ENCODE measurements around the gene CFDP1. TPM values are rescaled to one million over a fixed set of nuclear protein-coding genes. Genes with fewer than 3 reads are reported as not detected.

Gene CFDP1
- total and polyA plus RNA-seq, 2 experiments from 2014 or later, result 97.1 to 116 TPM

DNA sequence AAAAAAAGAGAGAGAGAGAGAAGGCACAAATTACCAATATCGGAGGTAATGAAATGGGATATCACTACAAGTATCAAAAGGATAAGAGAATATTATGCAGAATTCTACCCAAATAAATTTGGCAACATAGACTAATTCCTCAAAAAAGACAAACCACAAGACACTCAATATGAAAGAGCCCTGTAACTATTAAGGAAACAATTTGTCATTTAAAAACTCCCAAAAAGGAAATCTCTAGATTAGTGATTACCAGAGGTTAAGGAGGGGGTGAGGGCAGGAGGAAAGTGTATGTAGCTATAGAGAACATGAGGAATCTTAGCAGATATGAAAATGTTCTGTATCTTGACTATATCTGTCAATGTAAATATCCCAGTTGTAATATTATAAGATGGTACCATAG, 54.0 kb downstream of the CFDP1 start:
- 0% methylated on average over 1 of the region's 1 CpG for WGBS (ENCODE audit: low lambda C conversion rate, missing lambda C conversion rate)

DNA sequence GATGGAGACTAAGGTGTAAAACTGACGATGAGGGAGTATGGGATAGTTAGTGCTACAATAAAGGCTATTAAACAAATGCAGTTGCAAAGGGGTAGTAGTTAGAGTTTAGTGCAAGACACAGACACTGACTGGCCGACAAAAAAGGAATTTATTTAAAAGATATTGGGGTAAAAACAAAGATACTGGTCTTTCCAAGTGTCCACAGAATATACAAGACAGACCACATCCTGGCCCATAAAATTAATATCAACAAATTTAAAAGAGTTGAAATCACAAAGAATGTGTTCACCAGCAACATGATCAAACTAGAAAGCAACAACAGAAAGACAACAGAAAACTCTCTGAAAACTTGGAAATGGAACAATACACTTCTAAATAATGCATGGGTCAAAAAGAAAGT, 54.7 kb downstream of the CFDP1 start:
- Histone ChIP-seq H4K20me1 (ENCODE audit: insufficient read depth, poor library complexity, severe bottlenecking) (no peaks in the 10 kb centered on the region), H3K27me3 (no peaks in the 10 kb centered on the region), H3K27ac (peak overlapping the region; percentile 28), H3K9me3 (ENCODE audit: low read depth) (no peaks in the 10 kb centered on the region), H3K4me2 (no peak overlapping the region), H3K4me1 (ENCODE audit: insufficient read depth) (peaks cover 6% of the 10 kb centered on the region), H3K4me3 (no peak overlapping the region), H3K79me2 (peaks cover 3% of the 10 kb centered on the region), H3K9me2 (replicated peaks; ENCODE audit: insufficient read depth) (no peaks in the 10 kb centered on the region), H2AFZ (no peak overlapping the region), H3K36me3 (replicated peaks; ENCODE audit: insufficient read depth, low read depth) (no peaks in the 10 kb centered on the region)
- DNase-seq (ENCODE audit: low spot score), result no peak
- TF ChIP-seq, protein P1, sequence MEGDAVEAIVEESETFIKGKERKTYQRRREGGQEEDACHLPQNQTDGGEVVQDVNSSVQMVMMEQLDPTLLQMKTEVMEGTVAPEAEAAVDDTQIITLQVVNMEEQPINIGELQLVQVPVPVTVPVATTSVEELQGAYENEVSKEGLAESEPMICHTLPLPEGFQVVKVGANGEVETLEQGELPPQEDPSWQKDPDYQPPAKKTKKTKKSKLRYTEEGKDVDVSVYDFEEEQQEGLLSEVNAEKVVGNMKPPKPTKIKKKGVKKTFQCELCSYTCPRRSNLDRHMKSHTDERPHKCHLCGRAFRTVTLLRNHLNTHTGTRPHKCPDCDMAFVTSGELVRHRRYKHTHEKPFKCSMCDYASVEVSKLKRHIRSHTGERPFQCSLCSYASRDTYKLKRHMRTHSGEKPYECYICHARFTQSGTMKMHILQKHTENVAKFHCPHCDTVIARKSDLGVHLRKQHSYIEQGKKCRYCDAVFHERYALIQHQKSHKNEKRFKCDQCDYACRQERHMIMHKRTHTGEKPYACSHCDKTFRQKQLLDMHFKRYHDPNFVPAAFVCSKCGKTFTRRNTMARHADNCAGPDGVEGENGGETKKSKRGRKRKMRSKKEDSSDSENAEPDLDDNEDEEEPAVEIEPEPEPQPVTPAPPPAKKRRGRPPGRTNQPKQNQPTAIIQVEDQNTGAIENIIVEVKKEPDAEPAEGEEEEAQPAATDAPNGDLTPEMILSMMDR (IDR thresholded peaks at IDR 0.05; ENCODE audit: poor library complexity), result no peak
- no peak for TF ChIP-seq EZH2phosphoT487 (IDR thresholded peaks at IDR 0.05; ENCODE audit: low read depth, severe bottlenecking, unreplicated experiment)
- TF ChIP-seq EZH2 (IDR thresholded peaks at IDR 0.05; ENCODE audit: borderline replicate concordance), result no peak
- 78% methylated on average over 2 of the region's 2 CpGs for WGBS (ENCODE audit: low lambda C conversion rate, missing lambda C conversion rate)

More for the DNA sequence above, 54.0 kb downstream of the CFDP1 start:
- H3K27ac ChIP-seq, result no peak overlapping the region
- no peak for DNase-seq (ENCODE audit: low spot score)
- no peaks in the 10 kb centered on the region for H3K9me2 ChIP-seq (replicated peaks; ENCODE audit: insufficient read depth)
- peaks cover 6% of the 10 kb centered on the region for H3K4me1 ChIP-seq (ENCODE audit: insufficient read depth)
- no peak overlapping the region for H3K4me2 ChIP-seq
- H3K4me3 ChIP-seq, result no peak overlapping the region
- no peaks in the 10 kb centered on the region for H3K9me3 ChIP-seq (ENCODE audit: low read depth)
- no peaks in the 10 kb centered on the region for H3K36me3 ChIP-seq (replicated peaks; ENCODE audit: insufficient read depth, low read depth)
- no peaks in the 10 kb centered on the region for H3K27me3 ChIP-seq
- H2AFZ ChIP-seq, result no peak overlapping the region
- H3K79me2 ChIP-seq, result peaks cover 3% of the 10 kb centered on the region
- H4K20me1 ChIP-seq (ENCODE audit: insufficient read depth, poor library complexity, severe bottlenecking), result no peaks in the 10 kb centered on the region
- no peak for TF ChIP-seq EZH2phosphoT487 (IDR thresholded peaks at IDR 0.05; ENCODE audit: low read depth, severe bottlenecking, unreplicated experiment)
- TF ChIP-seq, protein P1 (IDR thresholded peaks at IDR 0.05; ENCODE audit: poor library complexity), result no peak

DNA sequence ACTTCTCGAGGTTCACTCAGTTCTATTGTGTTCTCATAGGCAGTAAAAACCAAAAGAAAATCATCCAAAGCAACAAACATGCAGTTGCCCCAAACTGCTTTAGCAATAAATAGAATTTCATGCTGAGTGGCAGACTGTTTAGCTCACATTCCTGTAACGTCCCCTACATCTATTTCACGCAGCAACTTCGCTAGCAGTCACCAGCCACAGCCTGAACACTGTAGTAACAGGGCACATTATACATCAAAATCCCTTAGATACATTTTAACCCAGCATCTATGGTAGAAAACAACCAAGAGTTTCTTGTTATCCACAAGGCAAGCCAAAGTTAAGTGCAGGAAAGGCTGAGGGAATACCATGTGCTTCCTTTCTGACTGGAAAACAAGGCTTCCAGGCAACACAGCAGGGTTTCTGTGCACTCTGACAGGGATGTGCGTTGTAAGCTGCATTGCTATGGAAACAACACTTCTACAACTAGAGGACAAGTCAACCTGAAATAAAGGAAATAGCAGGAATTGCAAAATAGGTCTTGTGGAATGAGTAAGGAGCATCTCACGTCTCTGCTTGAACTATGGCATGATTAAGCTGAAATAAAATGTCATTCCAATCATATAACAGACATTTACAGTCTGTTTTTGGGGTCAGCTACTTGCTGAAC, 55.4 kb downstream of the CFDP1 start:
- Histone ChIP-seq H3K4me1 (ENCODE audit: insufficient read depth) (peaks cover 6% of the 10 kb centered on the region), H3K4me2 (no peak overlapping the region), H3K27me3 (no peaks in the 10 kb centered on the region), H3K9me3 (ENCODE audit: low read depth) (no peaks in the 10 kb centered on the region), H3K79me2 (peaks cover 3% of the 10 kb centered on the region), H3K4me3 (no peak overlapping the region), H3K9me2 (replicated peaks; ENCODE audit: insufficient read depth) (no peaks in the 10 kb centered on the region), H4K20me1 (ENCODE audit: insufficient read depth, poor library complexity, severe bottlenecking) (no peaks in the 10 kb centered on the region), H3K36me3 (replicated peaks; ENCODE audit: insufficient read depth, low read depth) (no peaks in the 10 kb centered on the region), H3K27ac (peak overlapping the region; percentile 70), H2AFZ (no peak overlapping the region)
- WGBS (ENCODE audit: low lambda C conversion rate, missing lambda C conversion rate), result 56% methylated on average over 6 of the region's 6 CpGs
- TF ChIP-seq EZH2phosphoT487 (IDR thresholded peaks at IDR 0.05; ENCODE audit: low read depth, severe bottlenecking, unreplicated experiment) (no peak), EZH2 (IDR thresholded peaks at IDR 0.05; ENCODE audit: borderline replicate concordance) (no peak)
- DNase-seq (ENCODE audit: low spot score), result peak; percentile 61

DNA sequence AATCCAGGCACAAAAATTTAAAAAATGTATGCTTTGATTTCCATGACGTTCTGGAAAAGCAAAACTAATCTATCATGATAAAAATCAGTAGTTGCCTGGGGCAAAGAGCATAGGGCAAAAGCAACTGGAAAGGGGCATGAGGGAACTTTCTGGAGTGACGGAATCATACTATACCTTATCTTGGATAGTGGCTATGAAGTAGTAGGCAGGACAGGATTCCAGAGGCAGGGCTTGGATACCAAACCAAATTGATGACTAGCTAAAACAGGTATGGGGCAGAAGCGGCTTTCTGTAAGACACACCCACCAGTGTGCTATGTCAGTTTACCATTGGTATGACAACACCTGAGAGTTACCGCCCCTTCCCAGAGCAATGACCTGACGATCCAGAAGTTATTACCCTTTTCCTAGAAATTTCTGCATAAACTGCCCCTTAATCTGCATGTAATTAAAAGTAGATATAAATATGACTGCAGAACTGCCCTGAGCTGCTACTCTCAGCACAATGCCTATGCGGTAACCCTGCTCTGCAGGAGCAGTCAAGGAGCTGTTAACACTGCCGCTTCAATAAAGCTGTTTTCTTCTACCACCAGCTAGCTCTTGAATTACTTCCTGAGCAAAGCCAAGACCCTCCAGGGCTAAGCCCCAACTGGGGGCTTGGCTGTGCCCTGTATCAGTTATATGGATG, 56.7 kb downstream of the CFDP1 start:
- no peak overlapping the region for H2AFZ ChIP-seq
- H3K27ac ChIP-seq, result peak overlapping the region; percentile 70
- no peaks in the 10 kb centered on the region for H3K27me3 ChIP-seq
- no peaks in the 10 kb centered on the region for H3K36me3 ChIP-seq (replicated peaks; ENCODE audit: insufficient read depth, low read depth)
- H3K9me3 ChIP-seq (ENCODE audit: low read depth), result no peaks in the 10 kb centered on the region
- TF ChIP-seq, protein P1 (IDR thresholded peaks at IDR 0.05; ENCODE audit: poor library complexity), result no peak
- TF ChIP-seq EZH2 (IDR thresholded peaks at IDR 0.05; ENCODE audit: borderline replicate concordance) (no peak), EZH2phosphoT487 (IDR thresholded peaks at IDR 0.05; ENCODE audit: low read depth, severe bottlenecking, unreplicated experiment) (no peak)
- peak; percentile 45 for DNase-seq (ENCODE audit: low spot score)
- H4K20me1 ChIP-seq (ENCODE audit: insufficient read depth, poor library complexity, severe bottlenecking), result no peaks in the 10 kb centered on the region
- H3K4me1 ChIP-seq (ENCODE audit: insufficient read depth), result peaks cover 6% of the 10 kb centered on the region
- peaks cover 3% of the 10 kb centered on the region for H3K79me2 ChIP-seq
- no peak overlapping the region for H3K4me2 ChIP-seq
- no peak overlapping the region for H3K4me3 ChIP-seq
- no peaks in the 10 kb centered on the region for H3K9me2 ChIP-seq (replicated peaks; ENCODE audit: insufficient read depth)
- WGBS (ENCODE audit: low lambda C conversion rate, missing lambda C conversion rate), result 72% methylated on average over 7 of the region's 7 CpGs

All from hepatocyte (in vitro differentiated cells).